Stimulated activated CD4-positive, alpha-beta T cell treated with anti-CD3 and anti-CD28 coated beads, Interleukin-4, amount 100 ng/mL, for 4 hours (primary cell): ENCODE data around the gene NRN1.

Experiments
- DNase-seq, 2 experiments: peaks; one replicate each; pipeline ENCODE4 v3.0.0-alpha.2; 2020

NRN1 gene

GRCh38 chr6:6002005-6002847 is 4.5 kb downstream of the NRN1 start:
- DNase-seq, result peak in 1 of 2 experiments; percentile 5

GRCh38 chr6:6001443-6001842 is 5.3 kb downstream of the NRN1 start:
- no peak for DNase-seq

- DNase-seq, result no peak
Observed at GRCh38 chr6:5999688-6000608, 6.8 kb downstream of the NRN1 start.

- peak in 1 of 2 experiments; percentile 7 for DNase-seq
Observed at GRCh38 chr6:5998711-5999687, 7.7 kb downstream of the NRN1 start.

GRCh38 chr6:5998236-5998635 is 8.5 kb downstream of the NRN1 start:
- DNase-seq, result no peak

- peak in 1 of 2 experiments; percentile 5 for DNase-seq
Observed at GRCh38 chr6:5997420-5997987, 9.2 kb downstream of the NRN1 start.

- peak in 1 of 2 experiments; percentile 7 for DNase-seq
Observed at GRCh38 chr6:5996714-5997419, 9.9 kb downstream of the NRN1 start.

GRCh38 chr6:5995949-5996713 is 10.6 kb downstream of the NRN1 start:
- DNase-seq, result no peak

GRCh38 chr6:5995658-5995948 is 11.1 kb downstream of the NRN1 start:
- no peak for DNase-seq

GRCh38 chr6:5994999-5995657 is 11.6 kb downstream of the NRN1 start:
- no peak for DNase-seq

- no peak for DNase-seq
Observed at GRCh38 chr6:5994234-5994998, 12.3 kb downstream of the NRN1 start.

GRCh38 chr6:5992551-5993225 is 14.0 kb downstream of the NRN1 start:
- DNase-seq, result no peak

- no peak for DNase-seq
Observed at GRCh38 chr6:5990786-5991185, 15.9 kb downstream of the NRN1 start.

- DNase-seq, result no peak
Observed at GRCh38 chr6:5989141-5989723, 17.5 kb downstream of the NRN1 start.

GRCh38 chr6:5986861-5987260 is 19.9 kb downstream of the NRN1 start:
- no peak for DNase-seq

GRCh38 chr6:5984150-5985089 is 22.3 kb downstream of the NRN1 start:
- no peak for DNase-seq
